Loucy (cell line): ENCODE measurements around the gene MYL11.

Experiments
- H2AFZ ChIP-seq: fragments of 200-600 bp; sonication (generic); 2 replicates; pipeline ENCODE4 v1.6.0; 2016; ENCODE audit warnings: antibody characterized with exemption, mild to moderate bottlenecking, low read length, moderate library complexity
- H3F3A ChIP-seq: fragments of 200-600 bp; 2 replicates; pipeline ENCODE4 v1.6.0; 2016; ENCODE audit warnings: antibody characterized with exemption, low read depth, mild to moderate bottlenecking
- H3K27me3 ChIP-seq: fragments of 200-600 bp; sonication (generic); 2 replicates; pipeline ENCODE4 v1.6.1; 2014; ENCODE audit warnings: low read length, mild to moderate bottlenecking; ENCODE audit not compliant: insufficient read depth, poor library complexity, severe bottlenecking
- H3K36me3 ChIP-seq: fragments of 200-600 bp; sonication (generic); 2 replicates; pipeline ENCODE4 v1.6.1; 2016; ENCODE audit warnings: low read length; ENCODE audit not compliant: insufficient read depth
- H3K4me1 ChIP-seq: fragments of 200-600 bp; sonication (generic); 2 replicates; pipeline ENCODE4 v1.5.1; 2014; ENCODE audit warnings: low read length, mild to moderate bottlenecking; ENCODE audit not compliant: insufficient read depth, poor library complexity, severe bottlenecking
- H3K4me2 ChIP-seq: fragments of 200-600 bp; sonication (generic); 2 replicates; pipeline ENCODE4 v1.6.0; 2014; ENCODE audit warnings: antibody characterized with exemption, low read length, low read depth, mild to moderate bottlenecking; ENCODE audit not compliant: poor library complexity, severe bottlenecking
- H3K4me3 ChIP-seq: fragments of 200-600 bp; sonication (generic); 2 replicates; pipeline ENCODE4 v1.5.1; 2014; ENCODE audit warnings: low read length, mild to moderate bottlenecking, mixed read lengths; ENCODE audit not compliant: poor library complexity, severe bottlenecking
- H3K79me2 ChIP-seq: fragments of 200-600 bp; sonication (generic); 2 replicates; pipeline ENCODE4 v1.6.1; 2014; ENCODE audit warnings: low read length; ENCODE audit not compliant: insufficient read depth
- H3K9ac ChIP-seq: fragments of 200-600 bp; sonication (generic); 2 replicates; pipeline ENCODE4 v1.6.0; 2014; ENCODE audit warnings: mild to moderate bottlenecking, low read depth, low read length, moderate library complexity; ENCODE audit not compliant: poor library complexity, severe bottlenecking
- H3K9me2 ChIP-seq: fragments of 200-600 bp; sonication (generic); replicated peaks from 2 replicates; pipeline ENCODE4 v1.6.1; 2016; ENCODE audit warnings: low read depth, low read length, mixed read lengths
- H3K9me3 ChIP-seq: fragments of 200-600 bp; sonication (generic); 2 replicates; pipeline ENCODE4 v1.6.1; 2014; ENCODE audit warnings: mild to moderate bottlenecking, antibody characterized with exemption, low read length, low read depth; ENCODE audit not compliant: insufficient read depth
- H4K20me1 ChIP-seq: fragments of 200-600 bp; sonication (generic); 2 replicates; pipeline ENCODE4 v1.6.0; 2014; ENCODE audit warnings: antibody characterized with exemption, low read length, mild to moderate bottlenecking; ENCODE audit not compliant: insufficient read depth, poor library complexity, severe bottlenecking
- EZH2phosphoT487 ChIP-seq: fragments of 200-600 bp; IDR thresholded peaks from 2 replicates; pipeline ENCODE4 v1.6.1; 2018; ENCODE audit warnings: antibody characterized with exemption, mild to moderate bottlenecking, moderate library complexity, borderline replicate concordance
- TF ChIP-seq, protein P1 (sequence below): fragments of 200-600 bp; sonication (generic); conservative IDR thresholded peaks from 2 replicates; pipeline ENCODE4 v1.5.1; 2014; ENCODE audit warnings: mild to moderate bottlenecking, antibody characterized with exemption, low read length

Gene MYL11

DNA sequence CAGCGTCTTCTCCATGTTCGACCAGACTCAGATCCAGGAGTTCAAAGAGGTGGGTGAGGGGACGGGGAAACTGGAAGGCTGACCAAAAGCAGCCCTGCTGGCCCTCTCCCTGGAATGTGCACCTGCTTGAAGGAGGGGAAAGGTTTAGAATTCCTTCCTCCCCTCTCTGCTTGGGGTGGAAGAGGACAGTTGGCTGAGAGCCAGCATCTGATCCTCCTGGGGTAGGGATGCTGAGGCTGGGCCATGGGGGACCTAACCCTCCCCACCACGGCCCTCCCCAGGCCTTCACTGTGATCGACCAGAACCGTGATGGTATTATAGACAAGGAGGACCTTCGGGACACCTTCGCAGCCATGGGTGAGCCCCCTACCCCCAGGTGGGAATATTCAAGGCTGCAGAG lies 1.3 kb downstream of the MYL11 start:
- TF ChIP-seq, protein P1, sequence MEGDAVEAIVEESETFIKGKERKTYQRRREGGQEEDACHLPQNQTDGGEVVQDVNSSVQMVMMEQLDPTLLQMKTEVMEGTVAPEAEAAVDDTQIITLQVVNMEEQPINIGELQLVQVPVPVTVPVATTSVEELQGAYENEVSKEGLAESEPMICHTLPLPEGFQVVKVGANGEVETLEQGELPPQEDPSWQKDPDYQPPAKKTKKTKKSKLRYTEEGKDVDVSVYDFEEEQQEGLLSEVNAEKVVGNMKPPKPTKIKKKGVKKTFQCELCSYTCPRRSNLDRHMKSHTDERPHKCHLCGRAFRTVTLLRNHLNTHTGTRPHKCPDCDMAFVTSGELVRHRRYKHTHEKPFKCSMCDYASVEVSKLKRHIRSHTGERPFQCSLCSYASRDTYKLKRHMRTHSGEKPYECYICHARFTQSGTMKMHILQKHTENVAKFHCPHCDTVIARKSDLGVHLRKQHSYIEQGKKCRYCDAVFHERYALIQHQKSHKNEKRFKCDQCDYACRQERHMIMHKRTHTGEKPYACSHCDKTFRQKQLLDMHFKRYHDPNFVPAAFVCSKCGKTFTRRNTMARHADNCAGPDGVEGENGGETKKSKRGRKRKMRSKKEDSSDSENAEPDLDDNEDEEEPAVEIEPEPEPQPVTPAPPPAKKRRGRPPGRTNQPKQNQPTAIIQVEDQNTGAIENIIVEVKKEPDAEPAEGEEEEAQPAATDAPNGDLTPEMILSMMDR: no peak
- no peak for TF ChIP-seq EZH2phosphoT487
- Histone ChIP-seq H3K9me2 (no peaks in the 10 kb centered on the region), H3K4me3 (no peak overlapping the region), H3K79me2 (peaks cover 26% of the 10 kb centered on the region), H3K9me3 (no peaks in the 10 kb centered on the region), H3K4me1 (peaks cover 43% of the 10 kb centered on the region), H3K9ac (peak overlapping the region; percentile 90), H4K20me1 (peaks cover 9% of the 10 kb centered on the region), H3F3A (peaks cover 16% of the 10 kb centered on the region), H2AFZ (no peak overlapping the region), H3K27me3 (no peaks in the 10 kb centered on the region), H3K4me2 (no peak overlapping the region), H3K36me3 (no peaks in the 10 kb centered on the region)

GRCh38 chr16:30376461-30376902 lies 1.9 kb downstream of the MYL11 start:
- Histone ChIP-seq H3K9ac (peak overlapping the region; percentile 90), H2AFZ (no peak overlapping the region), H3K36me3 (no peaks in the 10 kb centered on the region), H3K4me1 (peaks cover 46% of the 10 kb centered on the region), H3K27me3 (no peaks in the 10 kb centered on the region), H4K20me1 (peaks cover 13% of the 10 kb centered on the region), H3F3A (peaks cover 16% of the 10 kb centered on the region), H3K4me2 (peak overlapping the region; percentile 99), H3K4me3 (peak overlapping the region; percentile 97), H3K79me2 (peaks cover 32% of the 10 kb centered on the region), H3K9me3 (no peaks in the 10 kb centered on the region), H3K9me2 (no peaks in the 10 kb centered on the region)
- no peak for TF ChIP-seq EZH2phosphoT487
- TF ChIP-seq, protein P1: no peak

DNA sequence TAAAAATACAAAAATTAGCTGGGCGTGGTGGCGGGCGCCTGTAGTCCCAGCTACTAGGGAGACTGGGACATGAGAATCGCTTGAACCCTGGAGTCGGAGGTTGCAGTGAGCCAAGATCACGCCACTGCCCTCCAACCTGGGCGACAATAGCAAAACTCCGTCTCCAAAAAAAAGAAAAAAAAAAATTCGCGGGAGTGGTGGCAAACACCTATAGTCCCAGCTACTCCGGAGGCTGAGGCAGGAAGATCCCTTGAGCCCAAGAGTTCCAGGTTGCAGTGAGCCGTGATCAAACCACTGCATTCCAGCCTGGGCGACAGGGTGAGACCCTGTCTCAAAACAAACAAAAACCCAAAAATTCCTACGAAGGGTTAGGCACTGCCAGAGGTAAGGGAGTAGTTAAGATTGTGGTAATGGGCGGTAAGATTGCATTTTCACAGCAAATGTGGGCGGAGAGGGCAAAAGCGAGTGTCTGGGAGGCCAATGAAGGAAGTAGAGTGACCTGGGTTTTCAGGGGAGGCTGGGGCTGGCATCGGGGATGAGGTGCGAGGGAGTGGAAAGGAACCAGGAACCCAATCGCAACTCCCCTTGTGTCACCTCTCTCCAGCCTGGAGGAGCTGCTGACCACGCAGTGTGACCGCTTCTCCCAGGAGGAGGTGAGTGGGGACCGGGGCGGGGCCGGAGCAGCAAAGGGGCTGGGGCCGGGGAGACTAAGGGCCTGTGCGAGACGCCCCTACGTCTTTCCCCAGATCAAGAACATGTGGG lies 2.6 kb downstream of the MYL11 start:
- H3K36me3 ChIP-seq: no peaks in the 10 kb centered on the region
- H3F3A ChIP-seq: peaks cover 16% of the 10 kb centered on the region
- H3K27me3 ChIP-seq: no peaks in the 10 kb centered on the region
- H3K9ac ChIP-seq: peak overlapping the region; percentile 90
- no peaks in the 10 kb centered on the region for H3K9me3 ChIP-seq
- H3K4me3 ChIP-seq: peak overlapping the region; percentile 97
- peaks cover 13% of the 10 kb centered on the region for H4K20me1 ChIP-seq
- no peaks in the 10 kb centered on the region for H3K9me2 ChIP-seq
- peaks cover 39% of the 10 kb centered on the region for H3K79me2 ChIP-seq
- peak overlapping the region; percentile 99 for H3K4me2 ChIP-seq
- H2AFZ ChIP-seq: peak overlapping the region; percentile 69; the same call in 1 of the 2 replicates
- TF ChIP-seq EZH2phosphoT487: no peak
- TF ChIP-seq, protein P1: no peak
- H3K4me1 ChIP-seq: peaks cover 47% of the 10 kb centered on the region
